Activated T-helper 2 cell treated with anti-CD3 and anti-CD28 coated beads, Interferon-gamma antibody, Interleukin-2, Interleukin-4, amounts not matched to agents 10 μg/mL and 5 μg/mL and 100 μg/mL, durations not matched to agents 14 hours and 24 hours and 36 hours (primary cell): ENCODE results near the gene TYMP. TPM values are rescaled to one million over a fixed set of nuclear protein-coding genes. Genes with fewer than 3 reads are reported as not detected.
"Not testable (repeated sequence)": the region's sequence is repeated elsewhere in the genome, so short reads cannot be mapped to it uniquely, and the experiment has no call there.

Experiments used
- DNase-seq: peaks from one replicate; pipeline ENCODE4 v3.0.0; 2021; ENCODE audit warnings: low spot score
- H3K27ac Mint-ChIP-seq: one replicate; pipeline ENCODE4 v1.8.0; 2021; ENCODE audit warnings: mixed read lengths
- H3K27me3 Mint-ChIP-seq: one replicate; pipeline ENCODE4 v1.8.0; 2021; ENCODE audit warnings: low read depth, mixed read lengths
- H3K36me3 Mint-ChIP-seq: one replicate; pipeline ENCODE4 v1.8.0; 2021; ENCODE audit warnings: low read depth, mixed read lengths
- H3K4me1 Mint-ChIP-seq: one replicate; pipeline ENCODE4 v1.8.0; 2021; ENCODE audit warnings: low read depth, mixed read lengths
- H3K4me3 Mint-ChIP-seq: one replicate; pipeline ENCODE4 v1.8.0; 2021; ENCODE audit warnings: low read depth, mild to moderate bottlenecking, moderate library complexity, mixed read lengths
- H3K9me3 Mint-ChIP-seq: one replicate; pipeline ENCODE4 v1.8.0; 2021; ENCODE audit warnings: mixed read lengths
- intact Hi-C: fragments of 100-400 bp; cut with micrococcal nuclease; formaldehyde crosslinking; loops from one replicate; pipeline ENCODE4 v1.15.1; 2023
- total RNA-seq: library from RNA; stranded (reverse); gene quantifications from 2 replicates; pipeline ENCODE4 v1.2.3, GENCODE V29; 2022

Gene TYMP
- total RNA-seq, 1 donor from 2014 or later: 36.9 TPM

GRCh38 chr22:50544078-50544745, 14.4 kb upstream of the TYMP start:
- Mint-ChIP-seq H3K4me3 (peak overlapping the region; percentile 21), H3K36me3 (no peaks in the 10 kb centered on the region), H3K27me3 (no peaks in the 10 kb centered on the region), H3K27ac (peak overlapping the region; percentile 22), H3K9me3 (no peaks in the 10 kb centered on the region), H3K4me1 (peaks cover 53% of the 10 kb centered on the region)
- peak; percentile 73 for DNase-seq
- intact Hi-C loops: loop anchor here (2.0 kb wide), 2 partner anchors 13 to 17 kb away; partner anchors contain the start of gene TYMP

GRCh38 chr22:50542416-50542927, 12.7 kb upstream of the TYMP start:
- Mint-ChIP-seq H3K27ac (peak overlapping the region; percentile 88), H3K4me1 (peaks cover 62% of the 10 kb centered on the region), H3K4me3 (no peak overlapping the region), H3K9me3 (no peaks in the 10 kb centered on the region), H3K36me3 (no peaks in the 10 kb centered on the region), H3K27me3 (no peaks in the 10 kb centered on the region)
- intact Hi-C loops: no loop called here
- no peak for DNase-seq

- H3K4me3 Mint-ChIP-seq, H3K9me3 Mint-ChIP-seq, H3K36me3 Mint-ChIP-seq, intact Hi-C loops, H3K27me3 Mint-ChIP-seq: not testable (repeated sequence)
- Mint-ChIP-seq H3K4me1 (peaks cover 63% of the 10 kb centered on the region), H3K27ac (peak overlapping the region; percentile 88)
- DNase-seq: peak; percentile 25
These were observed 11.8 kb upstream of the TYMP start for GRCh38 chr22:50541667-50542026.

- peak overlapping the region; percentile 42 for H3K4me3 Mint-ChIP-seq
- peak overlapping the region; percentile 88 for H3K27ac Mint-ChIP-seq
- no peaks in the 10 kb centered on the region for H3K9me3 Mint-ChIP-seq
- H3K27me3 Mint-ChIP-seq: no peaks in the 10 kb centered on the region
- H3K4me1 Mint-ChIP-seq: peaks cover 56% of the 10 kb centered on the region
- DNase-seq: no peak
- no peaks in the 10 kb centered on the region for H3K36me3 Mint-ChIP-seq
- intact Hi-C loops: no loop called here
These were observed 10.6 kb upstream of the TYMP start for GRCh38 chr22:50540381-50540780.

GRCh38 chr22:50537765-50538164, 8.0 kb upstream of the TYMP start:
- intact Hi-C loops: loop anchor here (2.0 kb wide), 1 partner anchor 83 kb away; no protein-coding TSS in a partner anchor
- H3K4me3 Mint-ChIP-seq: no peak overlapping the region
- H3K4me1 Mint-ChIP-seq: peaks cover 65% of the 10 kb centered on the region

GRCh38 chr22:50536226-50536625, 6.4 kb upstream of the TYMP start:
- no peaks in the 10 kb centered on the region for H3K9me3 Mint-ChIP-seq
- intact Hi-C loops: no loop called here
- H3K27me3 Mint-ChIP-seq: no peaks in the 10 kb centered on the region
- H3K4me3 Mint-ChIP-seq: no peak overlapping the region
- peaks cover 53% of the 10 kb centered on the region for H3K4me1 Mint-ChIP-seq
- no peaks in the 10 kb centered on the region for H3K36me3 Mint-ChIP-seq
- no peak overlapping the region for H3K27ac Mint-ChIP-seq
- DNase-seq: no peak

More at GRCh38 chr22:50537765-50538164, 8.0 kb upstream of the TYMP start:
- DNase-seq: no peak
- H3K27ac Mint-ChIP-seq: peak overlapping the region; percentile 81
- H3K36me3 Mint-ChIP-seq: no peaks in the 10 kb centered on the region
- no peaks in the 10 kb centered on the region for H3K27me3 Mint-ChIP-seq
- H3K9me3 Mint-ChIP-seq: no peaks in the 10 kb centered on the region

- no peaks in the 10 kb centered on the region for H3K9me3 Mint-ChIP-seq
- no peaks in the 10 kb centered on the region for H3K27me3 Mint-ChIP-seq
- no peak overlapping the region for H3K4me3 Mint-ChIP-seq
- no peaks in the 10 kb centered on the region for H3K36me3 Mint-ChIP-seq
- intact Hi-C loops: no loop called here
- no peak for DNase-seq
- H3K27ac Mint-ChIP-seq: no peak overlapping the region
- peaks cover 44% of the 10 kb centered on the region for H3K4me1 Mint-ChIP-seq
These were observed 5.3 kb upstream of the TYMP start for GRCh38 chr22:50535113-50535512.

- H3K4me3 Mint-ChIP-seq, DNase-seq, H3K27me3 Mint-ChIP-seq, H3K9me3 Mint-ChIP-seq, H3K36me3 Mint-ChIP-seq, intact Hi-C loops: not testable (repeated sequence)
- H3K27ac Mint-ChIP-seq: peak overlapping the region; percentile 21
- peaks cover 35% of the 10 kb centered on the region for H3K4me1 Mint-ChIP-seq
These were observed 4.3 kb upstream of the TYMP start for GRCh38 chr22:50533856-50534711.

GRCh38 chr22:50532824-50533796, 3.3 kb upstream of the TYMP start:
- DNase-seq: no peak
- Mint-ChIP-seq H3K9me3 (no peaks in the 10 kb centered on the region), H3K27me3 (no peaks in the 10 kb centered on the region), H3K36me3 (peaks cover 5% of the 10 kb centered on the region), H3K4me1 (peaks cover 34% of the 10 kb centered on the region), H3K27ac (peak overlapping the region; percentile 81), H3K4me3 (peak overlapping the region; percentile 91)
- intact Hi-C loops: no loop called here

GRCh38 chr22:50531962-50532674, 2.3 kb upstream of the TYMP start:
- H3K9me3 Mint-ChIP-seq: no peaks in the 10 kb centered on the region
- peak overlapping the region; percentile 98 for H3K27ac Mint-ChIP-seq
- H3K4me1 Mint-ChIP-seq: peaks cover 37% of the 10 kb centered on the region
- DNase-seq: peak; percentile 14
- peaks cover 12% of the 10 kb centered on the region for H3K36me3 Mint-ChIP-seq
- H3K27me3 Mint-ChIP-seq: no peaks in the 10 kb centered on the region
- H3K4me3 Mint-ChIP-seq: peak overlapping the region; percentile 91
- intact Hi-C loops: loop anchor here (1.0 to 2.0 kb wide), 4 partner anchors 7 to 89 kb away; partner anchors contain the start of genes CHKB and KLHDC7B

GRCh38 chr22:50531546-50531961, 1.7 kb upstream of the TYMP start:
- Mint-ChIP-seq H3K4me3 (peak overlapping the region; percentile 91), H3K4me1 (peaks cover 38% of the 10 kb centered on the region), H3K27me3 (no peaks in the 10 kb centered on the region), H3K36me3 (peaks cover 17% of the 10 kb centered on the region), H3K27ac (peak overlapping the region; percentile 98), H3K9me3 (no peaks in the 10 kb centered on the region)
- intact Hi-C loops: loop anchor here (1.0 to 2.0 kb wide), 4 partner anchors 8 to 90 kb away; partner anchors contain the start of genes CHKB and KLHDC7B
- DNase-seq: peak; percentile 70
